Stimulated activated naive CD8-positive, alpha-beta T cell treated with anti-CD3 and anti-CD28 coated beads, Interleukin-15, amount 100 ng/mL, for 72 hours (primary cell): ENCODE results near the gene MADCAM1.

Experiments
- ATAC-seq: fragments of 150-1000 bp; cut with Tn5 transposase; 2 replicates; pipeline ENCODE4 v1.10.0; 2021; ENCODE audit warnings: mild to moderate bottlenecking, moderate library complexity
- DNase-seq, 2 donors: peaks; one replicate each; pipeline ENCODE4 v3.0.0; 2021 to 2022
- H3K27ac Mint-ChIP-seq, 2 donors: one replicate each; pipeline ENCODE4 v1.8.0; 2022; ENCODE audit warnings: mild to moderate bottlenecking in 2 of 2, mixed read lengths in 2 of 2, moderate library complexity in 2 of 2
- H3K27me3 Mint-ChIP-seq: one replicate; pipeline ENCODE4 v1.8.0; 2022; ENCODE audit warnings: mixed read lengths
- H3K4me1 Mint-ChIP-seq: one replicate; pipeline ENCODE4 v1.8.0; 2022; ENCODE audit warnings: mild to moderate bottlenecking, mixed read lengths
- H3K4me3 Mint-ChIP-seq, 2 donors: one replicate each; pipeline ENCODE4 v1.8.0; 2022; ENCODE audit warnings: mild to moderate bottlenecking in 2 of 2, mixed read lengths in 2 of 2, moderate library complexity in 1 of 2
- H3K9me3 Mint-ChIP-seq, 2 donors: one replicate each; pipeline ENCODE4 v1.8.0; 2022; ENCODE audit warnings: mixed read lengths in 2 of 2

MADCAM1 gene

GRCh38 chr19:540867-541637 lies 44.8 kb downstream of the MADCAM1 start:
- no peak for ATAC-seq
- Mint-ChIP-seq H3K9me3 (no peaks in the 10 kb centered on the region), H3K4me1 (peaks cover 25% of the 10 kb centered on the region), H3K27me3 (no peaks in the 10 kb centered on the region), H3K27ac (no peak overlapping the region), H3K4me3 (no peak overlapping the region)
- no peak for DNase-seq

DNA sequence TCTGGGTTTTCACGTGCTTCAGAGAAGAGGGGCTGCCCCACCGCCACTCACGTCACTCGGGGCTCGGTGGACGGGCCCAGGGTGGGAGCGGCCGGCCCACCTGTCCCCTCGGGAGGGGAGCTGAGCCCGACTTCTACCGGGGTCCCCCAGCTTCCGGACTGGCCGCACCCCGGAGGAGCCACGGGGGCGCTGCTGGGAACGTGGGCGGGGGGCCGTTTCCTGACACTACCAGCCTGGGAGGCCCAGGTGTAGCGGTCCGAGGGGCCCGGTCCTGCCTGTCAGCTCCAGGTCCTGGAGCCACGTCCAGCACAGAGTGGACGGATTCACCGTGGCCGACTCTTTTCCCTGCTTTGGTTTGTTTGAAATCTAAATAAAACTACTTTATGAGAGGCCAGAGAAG lies 45.4 kb downstream of the MADCAM1 start:
- Mint-ChIP-seq H3K27me3 (no peaks in the 10 kb centered on the region), H3K9me3 (no peaks in the 10 kb centered on the region), H3K27ac (no peak overlapping the region), H3K4me1 (peaks cover 25% of the 10 kb centered on the region), H3K4me3 (no peak overlapping the region)
- ATAC-seq (no peak), DNase-seq (no peak)

GRCh38 chr19:542173-542866 lies 46.0 kb downstream of the MADCAM1 start:
- DNase-seq (no peak), ATAC-seq (no peak)
- peaks cover 25% of the 10 kb centered on the region for H3K4me1 Mint-ChIP-seq
- H3K27ac Mint-ChIP-seq: peak overlapping the region in 1 of 2 donors; percentile 27
- H3K4me3 Mint-ChIP-seq: no peak overlapping the region
- no peaks in the 10 kb centered on the region for H3K9me3 Mint-ChIP-seq
- no peaks in the 10 kb centered on the region for H3K27me3 Mint-ChIP-seq

DNA sequence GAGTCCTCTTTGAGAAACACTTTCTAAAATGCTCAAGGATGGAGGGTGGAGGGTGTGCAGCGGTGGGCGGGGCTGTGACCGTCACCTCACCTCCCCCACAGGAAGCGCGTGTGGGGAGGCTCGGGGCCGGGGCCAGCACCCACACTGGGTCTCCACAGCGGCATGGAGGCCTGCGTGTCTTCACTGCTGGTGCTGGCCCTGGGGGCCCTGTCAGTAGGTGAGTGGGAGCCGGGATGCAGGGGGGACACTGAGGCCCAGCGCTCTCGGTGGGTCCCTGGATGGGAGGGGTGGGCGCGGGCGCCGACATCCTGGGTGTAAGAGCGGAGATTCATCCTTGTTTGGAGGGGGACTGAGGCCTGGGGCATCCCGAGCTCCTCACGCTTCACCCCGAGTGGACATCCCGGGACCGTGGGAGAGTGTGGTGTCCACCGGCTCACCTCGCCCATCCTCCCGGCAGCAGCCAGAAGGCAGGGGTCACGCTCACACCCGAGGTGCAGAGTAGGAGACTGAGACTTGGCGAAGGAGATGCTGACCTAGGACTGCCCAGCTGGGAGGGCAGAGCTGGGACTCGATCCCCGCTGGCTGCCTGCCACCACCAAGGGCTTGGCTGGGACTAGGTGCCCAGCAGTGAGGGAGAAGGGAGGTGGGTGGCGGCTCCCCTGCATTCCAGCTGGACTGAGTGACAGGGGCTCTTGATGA lies 47.8 kb downstream of the MADCAM1 start, which contains the start of gene GZMM:
Gene GZMM, plus strand, starts transcription at position 144 of the 699 bp plus-strand sequence. Its CDS starts 19 bp downstream, at position 163.
- no peaks in the 10 kb centered on the region for H3K27me3 Mint-ChIP-seq
- peak; percentile 65 to 78 for DNase-seq
- peaks cover 33% of the 10 kb centered on the region for H3K4me1 Mint-ChIP-seq
- no peaks in the 10 kb centered on the region for H3K9me3 Mint-ChIP-seq
- ATAC-seq: peak; percentile 96
- peak within 1 kb of the TSS; percentile 91 to 94 for H3K27ac Mint-ChIP-seq
- peak within 1 kb of the TSS; percentile 88 to 95 for H3K4me3 Mint-ChIP-seq

DNA sequence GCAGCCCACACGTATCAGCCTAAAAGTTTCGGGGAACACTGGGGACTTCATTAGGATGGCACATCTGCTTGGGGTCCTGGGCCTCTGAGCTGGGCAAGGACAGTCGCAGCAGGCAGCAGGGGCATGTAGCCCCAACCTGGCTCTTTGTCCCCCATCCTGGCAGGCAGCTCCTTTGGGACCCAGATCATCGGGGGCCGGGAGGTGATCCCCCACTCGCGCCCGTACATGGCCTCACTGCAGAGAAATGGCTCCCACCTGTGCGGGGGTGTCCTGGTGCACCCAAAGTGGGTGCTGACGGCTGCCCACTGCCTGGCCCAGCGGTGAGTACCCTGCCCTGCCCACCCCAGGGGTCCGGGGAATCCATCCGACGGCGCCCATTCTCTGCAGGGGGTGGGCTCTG lies 50.8 kb downstream of the MADCAM1 start:
- Mint-ChIP-seq H3K4me3 (no peak overlapping the region), H3K27ac (no peak overlapping the region), H3K9me3 (no peaks in the 10 kb centered on the region)

DNA sequence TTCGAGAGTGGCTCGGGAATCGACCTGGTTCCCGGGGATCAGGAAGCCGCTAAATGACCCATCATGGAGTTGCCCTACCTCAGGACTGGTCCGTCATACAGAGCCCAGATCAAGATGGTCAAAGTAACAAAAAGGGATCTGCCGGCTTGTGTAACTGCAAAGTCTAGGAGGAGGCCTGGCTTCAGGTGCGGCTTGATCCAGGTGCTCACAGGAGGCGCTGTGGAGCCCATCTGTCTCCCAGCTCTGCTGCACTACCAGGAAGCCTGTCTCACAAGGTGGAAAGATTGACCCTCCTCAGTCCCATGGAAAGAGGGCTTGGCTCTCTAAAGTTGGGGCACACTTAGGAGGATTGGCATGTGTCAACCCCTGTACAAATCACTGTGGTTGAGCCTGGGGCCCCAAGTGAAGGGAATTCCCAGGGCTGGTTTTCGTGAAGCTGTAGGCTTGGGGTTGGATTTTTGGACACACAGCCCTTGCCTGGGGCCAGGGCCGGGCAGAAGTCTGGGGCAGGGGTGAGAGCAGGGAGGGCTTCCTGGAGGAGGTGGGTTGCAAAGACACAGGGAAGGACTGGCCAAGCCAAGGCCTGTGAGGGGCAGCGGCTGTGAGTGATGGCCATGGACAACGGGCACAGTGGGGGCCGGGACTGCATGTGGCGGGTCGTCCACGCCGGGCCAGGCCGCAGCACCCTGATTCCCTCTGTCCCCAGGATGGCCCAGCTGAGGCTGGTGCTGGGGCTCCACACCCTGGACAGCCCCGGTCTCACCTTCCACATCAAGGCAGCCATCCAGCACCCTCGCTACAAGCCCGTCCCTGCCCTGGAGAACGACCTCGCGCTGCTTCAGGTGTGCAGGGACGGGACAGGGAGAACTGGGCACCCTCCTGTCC lies 51.8 kb downstream of the MADCAM1 start:
- Mint-ChIP-seq H3K4me3 (no peak overlapping the region), H3K4me1 (peaks cover 40% of the 10 kb centered on the region), H3K9me3 (no peaks in the 10 kb centered on the region), H3K27me3 (no peaks in the 10 kb centered on the region), H3K27ac (peak overlapping the region; percentile 19 to 96)
- ATAC-seq: no peak
- DNase-seq: no peak

More for the DNA sequence above, 50.8 kb downstream of the MADCAM1 start:
- DNase-seq (no peak), ATAC-seq (no peak)
- no peaks in the 10 kb centered on the region for H3K27me3 Mint-ChIP-seq
- H3K4me1 Mint-ChIP-seq: peaks cover 41% of the 10 kb centered on the region

- Mint-ChIP-seq H3K9me3 (no peaks in the 10 kb centered on the region), H3K27me3 (no peaks in the 10 kb centered on the region), H3K4me3 (no peak overlapping the region), H3K27ac (no peak overlapping the region), H3K4me1 (peaks cover 29% of the 10 kb centered on the region)
- peak; percentile 27 for ATAC-seq
- DNase-seq: no peak
Observed at GRCh38 chr19:548886-549830, 52.9 kb downstream of the MADCAM1 start.

- Mint-ChIP-seq H3K4me1 (peaks cover 12% of the 10 kb centered on the region), H3K27ac (no peak overlapping the region), H3K4me3 (no peak overlapping the region), H3K9me3 (no peaks in the 10 kb centered on the region), H3K27me3 (no peaks in the 10 kb centered on the region)
- ATAC-seq: no peak
- DNase-seq: no peak
Observed at GRCh38 chr19:554817-555216, 58.5 kb downstream of the MADCAM1 start.
